ENCODE measurements around the gene ZFYVE28. TPM values are rescaled to one million over a fixed set of nuclear protein-coding genes. Genes with fewer than 3 reads are reported as not detected.

ZFYVE28 gene
- total and polyA plus RNA-seq, 2 donors (not counting 1 experiment from before 2014, with no cell fraction given): 5.8 to 12.1 TPM

DNA sequence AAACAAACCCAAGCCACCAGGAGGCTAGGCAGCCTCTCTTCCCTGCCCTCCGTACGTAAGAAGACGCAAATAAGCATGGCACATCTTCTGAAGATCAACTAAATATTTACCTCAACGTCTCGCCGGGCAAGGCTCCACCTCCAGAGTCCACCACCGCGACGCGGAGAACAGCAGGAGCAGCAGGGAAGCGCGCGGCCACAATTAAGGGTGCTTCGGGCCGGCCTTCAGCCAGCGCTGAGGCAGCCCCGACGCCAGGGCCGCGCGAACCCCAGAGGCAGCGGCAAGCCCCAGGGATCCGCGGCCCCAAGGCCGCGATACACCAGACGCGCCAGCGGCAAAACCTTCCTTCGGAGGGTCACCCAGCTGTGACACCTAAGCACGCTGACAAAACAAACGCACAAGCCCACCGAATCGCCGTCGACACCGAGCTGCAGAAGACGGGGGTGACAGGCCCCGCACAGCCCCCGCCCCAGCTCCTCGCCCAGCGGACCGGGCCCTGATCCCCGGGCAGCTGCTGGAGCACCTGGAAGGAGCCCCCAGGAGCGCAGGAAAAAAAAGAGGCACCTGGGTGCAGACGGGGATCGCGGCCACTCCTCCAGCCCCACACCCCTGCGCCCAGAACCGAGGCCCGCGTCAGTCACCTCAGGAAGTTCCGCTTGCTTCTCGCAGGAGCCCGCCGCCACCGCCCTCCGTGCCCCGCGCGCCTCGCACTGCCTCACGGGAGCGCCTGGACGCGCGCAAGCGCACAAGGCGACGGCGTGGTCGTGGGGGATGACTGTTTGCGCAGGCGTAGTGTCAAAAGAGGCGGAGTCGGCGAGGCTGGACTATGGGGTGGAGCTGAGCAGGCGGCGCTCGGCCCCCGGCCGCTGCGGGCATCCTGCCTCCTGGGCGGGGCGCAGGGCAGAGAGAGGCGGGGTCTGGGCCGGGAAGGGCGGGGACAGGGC lies 176.8 kb downstream of the ZFYVE28 start, which contains the start of the genes HAUS3 and POLN:
HAUS3 (minus strand) TSS at position 712 of the 944 bp plus-strand sequence. CDS start 1,175 bp downstream, outside the sequence.
POLN (minus strand) TSS at position 712 of the 944 bp plus-strand sequence. CDS start 12,890 bp downstream, outside the sequence.
- H3K27ac Mint-ChIP-seq: peak within 1 kb of the TSS; percentile 95
- DNase-seq (peak; percentile 100), ATAC-seq (ENCODE audit: low read depth) (peak; percentile 97)
- H3K4me3 Mint-ChIP-seq: peak within 1 kb of the TSS; percentile 95
- peak within 1 kb of the TSS; percentile 84 for H2AFZ ChIP-seq (ENCODE audit: insufficient read depth, low read depth, low read length, poor library complexity, severe bottlenecking)
- H3K4me1 ChIP-seq (ENCODE audit: control insufficient read depth in 2 of 2, insufficient read depth in 2 of 2, low read length in 2 of 2): peaks cover 34 to 45% of the 10 kb centered on the region in 2 donors
- TF ChIP-seq, protein P1, sequence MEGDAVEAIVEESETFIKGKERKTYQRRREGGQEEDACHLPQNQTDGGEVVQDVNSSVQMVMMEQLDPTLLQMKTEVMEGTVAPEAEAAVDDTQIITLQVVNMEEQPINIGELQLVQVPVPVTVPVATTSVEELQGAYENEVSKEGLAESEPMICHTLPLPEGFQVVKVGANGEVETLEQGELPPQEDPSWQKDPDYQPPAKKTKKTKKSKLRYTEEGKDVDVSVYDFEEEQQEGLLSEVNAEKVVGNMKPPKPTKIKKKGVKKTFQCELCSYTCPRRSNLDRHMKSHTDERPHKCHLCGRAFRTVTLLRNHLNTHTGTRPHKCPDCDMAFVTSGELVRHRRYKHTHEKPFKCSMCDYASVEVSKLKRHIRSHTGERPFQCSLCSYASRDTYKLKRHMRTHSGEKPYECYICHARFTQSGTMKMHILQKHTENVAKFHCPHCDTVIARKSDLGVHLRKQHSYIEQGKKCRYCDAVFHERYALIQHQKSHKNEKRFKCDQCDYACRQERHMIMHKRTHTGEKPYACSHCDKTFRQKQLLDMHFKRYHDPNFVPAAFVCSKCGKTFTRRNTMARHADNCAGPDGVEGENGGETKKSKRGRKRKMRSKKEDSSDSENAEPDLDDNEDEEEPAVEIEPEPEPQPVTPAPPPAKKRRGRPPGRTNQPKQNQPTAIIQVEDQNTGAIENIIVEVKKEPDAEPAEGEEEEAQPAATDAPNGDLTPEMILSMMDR (IDR thresholded peaks at IDR 0.05): peak; percentile 23
- TF ChIP-seq EZH2 (IDR thresholded peaks at IDR 0.05; ENCODE audit: borderline replicate concordance, insufficient read depth, low read depth, low read length, poor library complexity, severe bottlenecking): no peak
- H3K4me1 Mint-ChIP-seq: peaks cover 59% of the 10 kb centered on the region
- CTCF ChIA-PET: interaction anchor here (0.8 to 6.4 kb wide), 6 partner anchors 13 to 223 kb away, joined by 3 to 51 read pairs (median 4); partner anchors contain the start of genes CFAP99 and ZFYVE28
- WGBS (ENCODE audit: insufficient coverage): under 1% methylated on average over 87 of the region's 88 CpGs
- no peaks in the 10 kb centered on the region for H3K9me3 Mint-ChIP-seq (ENCODE audit: insufficient read depth)
- H3K27ac ChIP-seq (ENCODE audit: low read length in 2 of 2): peak within 1 kb of the TSS; percentile 53 to 89
- H3K9ac ChIP-seq (ENCODE audit: low read length): peak within 1 kb of the TSS; percentile 86
- H3K4me2 ChIP-seq (replicated peaks; ENCODE audit: low read depth, low read length, poor library complexity, severe bottlenecking): peak within 1 kb of the TSS; percentile 83
- intact Hi-C loops (cut with micrococcal nuclease): loop anchor here (1.0 to 10.0 kb wide), 9 partner anchors 21 to 721 kb away; partner anchors contain the start of genes CFAP99, GRK4, MXD4 and NELFA
- peaks cover 42% of the 10 kb centered on the region for H3K79me2 ChIP-seq (ENCODE audit: control insufficient read depth, insufficient read depth, low read length)
- no peaks in the 10 kb centered on the region for H3K27me3 Mint-ChIP-seq
- peaks cover 4 to 10% of the 10 kb centered on the region in 2 experiments for H3K36me3 ChIP-seq (replicated peaks in 1 of 2; ENCODE audit: control extremely low read depth in 1 of 2, control insufficient read depth in 1 of 2, extremely low read depth in 1 of 2, insufficient read depth in 2 of 2, low read length in 1 of 2)
- no peaks in the 10 kb centered on the region for H3K27me3 ChIP-seq (replicated peaks in 1 of 4; ENCODE audit: control extremely low read depth in 1 of 4, control insufficient read depth in 3 of 4, insufficient read depth in 4 of 4, low read length in 3 of 4)
- peak within 1 kb of the TSS; percentile 66 to 88 (median 76) for H3K4me3 ChIP-seq (ENCODE audit: control extremely low read depth in 1 of 5, extremely low read depth in 1 of 5, insufficient read depth in 1 of 5, low read depth in 2 of 5, low read length in 4 of 5)
- H4K20me1 ChIP-seq (ENCODE audit: control insufficient read depth, insufficient read depth, low read length, poor library complexity, severe bottlenecking): peaks cover 23% of the 10 kb centered on the region
- POLR2A ChIA-PET: interaction anchor here (0.7 to 2.6 kb wide), 10 partner anchors 8 to 721 kb away, joined by 3 to 20 read pairs (median 4); partner anchors contain the start of genes CFAP99, MXD4 and ZFYVE28
- H3K9me3 ChIP-seq (ENCODE audit: control extremely low read depth in 1 of 3, control insufficient read depth in 2 of 3, insufficient read depth in 1 of 3, low read length in 2 of 3): no peaks in the 10 kb centered on the region

All from B cell (primary cell).